ENCODE measurements around the gene APBB2.
A peak's percentile ranks its signal among the peaks of the same experiment; 100 is the strongest.
"Not testable (repeated sequence)": the region's sequence is repeated elsewhere in the genome, so short reads cannot be mapped to it uniquely, and the experiment has no call there.

APBB2 gene

DNA sequence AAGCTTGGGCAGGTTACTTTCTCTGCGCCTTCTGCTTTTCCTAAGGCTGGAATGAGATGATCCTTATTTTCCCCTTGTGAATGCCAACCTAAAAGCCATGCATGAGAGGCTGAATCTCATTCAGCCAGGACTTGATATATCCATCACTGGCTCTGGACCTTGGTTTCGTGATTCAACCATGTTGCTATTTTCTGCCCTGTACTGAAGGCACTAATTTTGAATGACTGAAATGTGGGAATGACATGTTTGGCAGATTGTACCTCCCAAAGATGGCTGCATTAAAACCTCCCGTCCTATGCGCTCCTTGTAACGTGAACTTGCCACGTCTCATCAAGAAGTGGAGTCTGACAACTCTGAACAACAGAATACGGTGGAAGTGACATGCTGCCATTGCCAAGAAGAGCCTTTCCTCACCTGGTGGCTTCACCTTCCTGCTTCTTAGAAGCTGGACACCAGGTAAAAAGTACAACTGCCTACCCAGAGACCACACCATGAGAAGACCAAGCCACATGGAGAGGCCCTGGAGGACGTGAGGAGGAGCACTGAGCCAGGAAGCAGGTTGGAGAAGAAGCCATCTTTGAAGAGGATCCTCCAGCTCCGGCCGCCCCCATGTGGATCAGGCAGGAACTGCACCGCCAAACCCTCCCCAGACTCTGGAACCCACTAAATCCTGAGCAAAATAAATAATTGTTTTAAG lies 290.1 kb downstream of the APBB2 start:
- DNase-seq: no peak

DNA sequence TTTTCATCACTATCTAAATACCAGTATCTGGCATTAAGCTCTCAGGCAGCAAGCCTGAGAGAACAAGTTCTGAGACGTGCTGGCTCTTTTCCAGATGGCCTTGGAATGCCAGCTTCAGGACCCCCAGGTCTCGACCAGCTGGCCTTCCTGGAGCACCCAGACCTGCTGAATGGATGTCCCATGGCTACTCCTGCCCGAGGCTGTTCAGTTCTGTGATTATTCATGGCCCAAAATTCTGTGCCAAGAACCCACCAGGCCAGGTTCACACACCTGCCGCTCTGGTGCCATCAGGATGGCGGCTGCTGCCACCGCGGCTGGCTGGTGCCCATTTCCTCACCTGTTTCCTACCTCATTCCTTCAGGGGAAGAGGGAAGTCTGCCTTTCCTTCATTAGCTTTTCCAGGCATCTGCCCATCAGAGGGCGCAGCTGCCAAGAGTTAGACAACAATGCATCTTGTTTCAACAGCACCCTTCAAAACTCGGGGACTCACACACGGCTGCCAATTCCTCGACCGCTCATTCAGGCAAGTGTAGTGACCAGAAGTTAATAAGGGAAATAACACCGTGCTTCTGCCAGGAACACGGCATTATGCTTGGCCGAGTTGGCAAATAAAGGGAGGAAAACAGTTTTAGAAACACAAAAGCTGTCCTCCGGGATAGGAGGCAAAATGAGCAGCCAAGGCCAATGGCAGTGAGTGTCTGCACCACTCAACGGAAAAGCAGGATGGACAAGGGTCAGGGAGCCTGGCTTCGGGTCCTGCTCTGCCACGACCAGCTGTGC lies 290.8 kb downstream of the APBB2 start:
- no peak for DNase-seq

- DNase-seq: not testable (repeated sequence)
Observed at GRCh38 chr4:40919976-40920375, 294.4 kb downstream of the APBB2 start.

GRCh38 chr4:40918330-40918729 lies 296.0 kb downstream of the APBB2 start:
- DNase-seq: no peak

- DNase-seq: no peak
Observed at GRCh38 chr4:40916880-40917279, 297.5 kb downstream of the APBB2 start.

DNA sequence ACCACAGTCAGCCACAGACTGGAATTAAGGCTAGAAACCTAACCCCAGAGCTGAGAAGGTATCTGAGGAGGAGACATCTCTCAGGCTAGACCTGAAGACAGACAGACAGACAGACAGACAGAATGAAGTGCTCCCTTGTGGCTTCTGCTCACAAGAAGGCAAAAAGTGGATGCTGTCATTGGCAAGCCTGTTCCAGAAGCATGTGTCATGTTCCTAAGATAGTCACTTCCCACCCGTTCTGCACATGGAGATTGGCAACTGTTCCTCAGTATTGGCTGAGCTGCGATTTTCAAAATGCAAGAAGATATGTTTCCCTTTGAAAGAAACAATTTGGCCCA lies 298.2 kb downstream of the APBB2 start:
- no peak for DNase-seq

GRCh38 chr4:40915318-40916217 lies 298.8 kb downstream of the APBB2 start:
- DNase-seq: no peak

GRCh38 chr4:40912460-40913184 lies 301.7 kb downstream of the APBB2 start:
- DNase-seq: no peak

- DNase-seq: no peak
Observed at GRCh38 chr4:40910706-40911105, 303.6 kb downstream of the APBB2 start.

- DNase-seq: no peak
Observed at GRCh38 chr4:40909363-40909876, 304.9 kb downstream of the APBB2 start.

DNA sequence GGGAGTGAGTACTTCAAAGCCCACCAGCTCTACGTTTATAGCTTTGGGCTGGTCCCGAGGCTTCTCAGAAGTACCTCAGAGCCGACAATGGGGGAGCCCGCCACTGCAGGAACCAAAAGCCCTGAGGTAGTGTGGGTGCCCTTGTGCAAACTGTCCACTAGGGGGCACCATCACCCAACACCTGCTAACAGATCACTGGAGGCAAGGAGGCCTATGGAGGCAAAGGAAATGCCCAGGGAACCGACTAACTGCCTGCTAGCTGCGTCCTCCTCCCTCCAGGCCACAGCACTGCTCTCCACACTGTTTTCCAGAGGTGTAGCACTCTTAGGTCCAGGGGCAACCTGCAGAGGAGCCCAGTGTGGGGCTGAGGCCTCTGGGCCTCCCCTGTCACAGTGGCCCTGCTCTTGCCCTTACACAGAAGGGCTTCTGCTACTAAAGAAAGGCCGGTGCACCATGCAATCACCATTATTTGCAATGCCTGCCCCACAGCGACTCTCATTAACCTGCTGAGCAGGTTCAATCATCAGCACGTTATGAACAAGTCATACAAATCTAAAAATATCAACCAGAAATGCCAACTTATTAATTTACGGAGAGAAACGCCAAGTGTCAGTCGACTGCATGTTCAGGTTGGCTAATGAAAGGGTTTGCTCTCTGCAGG lies 305.5 kb downstream of the APBB2 start:
- DNase-seq: peak; percentile 40

GRCh38 chr4:40908297-40908696 lies 306.0 kb downstream of the APBB2 start:
- DNase-seq: no peak

DNA sequence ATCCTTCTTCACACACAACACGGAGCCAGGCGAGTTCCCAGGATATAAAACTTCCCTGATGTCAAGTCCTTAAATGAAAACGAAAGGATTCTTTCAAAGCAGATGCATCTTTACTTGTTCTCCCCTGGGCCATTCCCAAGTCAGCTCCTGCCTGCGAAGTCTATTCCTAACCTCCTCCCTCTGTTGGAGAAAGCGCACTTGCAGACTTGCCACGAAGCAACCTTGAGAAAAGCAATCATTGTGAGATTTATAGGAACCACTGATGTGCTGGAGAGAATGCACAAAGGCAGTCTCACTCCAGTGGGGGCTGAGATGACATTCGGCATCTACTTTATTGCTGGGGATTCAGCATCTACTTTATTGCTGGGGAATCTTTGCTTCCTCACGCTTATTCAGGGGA lies 308.9 kb downstream of the APBB2 start:
- DNase-seq: no peak

DNA sequence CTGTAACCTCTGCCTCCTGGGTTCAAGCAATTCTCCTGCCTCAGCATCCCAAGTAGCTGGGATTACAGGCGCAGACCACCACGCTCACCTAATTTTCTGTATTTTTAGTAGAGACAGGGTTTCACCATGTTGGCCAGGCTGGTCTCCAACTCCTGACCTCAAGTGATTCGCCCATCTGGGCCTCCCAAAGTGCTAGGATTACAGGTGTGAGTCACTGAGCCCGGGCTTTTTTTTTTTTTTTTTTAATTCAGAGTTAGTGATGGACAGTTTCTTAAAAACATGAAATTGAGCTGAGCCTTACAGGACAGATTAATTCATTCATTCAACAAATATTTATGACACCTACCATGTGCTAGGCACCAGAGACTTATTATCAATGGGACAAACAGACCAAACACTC lies 313.8 kb downstream of the APBB2 start:
- not testable (repeated sequence) for DNase-seq

DNA sequence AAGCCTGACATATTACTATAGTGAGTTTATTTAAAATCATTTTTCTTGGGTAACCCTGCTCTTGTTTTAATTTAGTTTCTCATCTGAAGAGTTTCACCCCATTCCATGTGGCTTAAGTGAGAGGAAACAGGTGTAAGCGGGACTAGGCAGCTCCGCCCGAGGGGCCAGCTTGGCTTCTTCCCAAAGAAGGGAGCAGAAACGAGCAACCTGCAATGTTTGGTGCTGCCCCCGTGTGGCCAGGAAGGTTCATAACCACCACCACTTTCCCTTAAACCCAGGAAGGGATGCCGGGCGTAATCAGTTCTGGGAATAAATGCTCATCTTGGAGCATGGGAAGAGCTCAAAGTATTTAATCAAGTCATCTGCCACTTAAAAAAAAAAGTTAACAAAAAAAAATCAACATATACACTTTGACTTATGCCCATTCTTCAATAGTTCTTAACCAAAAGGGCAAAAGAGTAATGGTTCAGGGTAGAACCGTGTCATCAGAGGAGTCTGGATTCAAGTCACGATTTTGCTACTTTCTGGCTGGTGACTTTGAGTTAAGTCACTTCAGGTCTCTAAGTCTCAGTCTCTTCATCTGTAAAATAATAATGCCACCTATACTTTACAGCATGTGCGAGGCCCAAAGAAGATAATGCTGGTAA lies 316.7 kb downstream of the APBB2 start:
- peak; percentile 45 for DNase-seq

- no peak for DNase-seq
Observed at GRCh38 chr4:40890764-40891163, 323.6 kb downstream of the APBB2 start.

DNA sequence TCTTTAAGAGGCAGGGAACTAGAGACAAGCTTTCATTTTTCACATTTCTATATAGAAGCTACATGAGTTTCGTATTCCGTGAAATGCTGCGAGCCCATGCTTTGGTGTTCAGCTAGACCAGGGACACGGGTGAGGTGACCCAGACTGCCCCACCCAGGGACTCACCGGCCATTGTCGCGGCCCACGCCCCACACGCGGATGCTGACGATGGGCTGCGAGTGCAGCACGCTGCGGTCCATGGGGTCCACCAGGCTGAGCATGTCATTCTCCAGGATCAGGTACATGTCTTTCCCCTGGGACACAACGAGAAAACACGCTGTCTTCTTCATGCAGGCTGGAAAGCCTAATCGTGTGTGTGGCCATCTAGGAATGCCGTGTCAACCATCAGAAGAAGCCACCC lies 324.1 kb downstream of the APBB2 start:
- no peak for DNase-seq

DNA sequence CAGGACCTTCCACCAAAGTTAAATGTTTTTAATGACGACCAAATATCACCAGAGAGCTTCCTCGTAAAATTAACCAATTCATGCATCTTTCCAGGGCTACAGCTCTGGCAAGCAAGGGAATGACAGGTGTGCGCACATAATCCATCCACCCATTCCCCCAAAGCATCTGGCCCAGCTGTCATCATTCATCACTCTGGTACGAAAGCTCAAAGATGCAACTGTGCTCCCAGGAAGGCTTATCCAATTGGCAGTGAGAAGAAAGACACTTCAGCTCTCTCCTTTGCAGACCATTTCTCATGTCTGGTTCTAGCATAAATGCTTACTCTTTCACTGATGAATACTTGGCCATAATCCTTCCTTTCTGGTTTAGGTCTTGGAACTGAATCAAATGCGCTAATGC lies 325.4 kb downstream of the APBB2 start:
- no peak for DNase-seq

GRCh38 chr4:40887764-40888131 lies 326.6 kb downstream of the APBB2 start:
- no peak for DNase-seq

GRCh38 chr4:40886931-40887763 lies 327.2 kb downstream of the APBB2 start:
- DNase-seq: no peak

DNA sequence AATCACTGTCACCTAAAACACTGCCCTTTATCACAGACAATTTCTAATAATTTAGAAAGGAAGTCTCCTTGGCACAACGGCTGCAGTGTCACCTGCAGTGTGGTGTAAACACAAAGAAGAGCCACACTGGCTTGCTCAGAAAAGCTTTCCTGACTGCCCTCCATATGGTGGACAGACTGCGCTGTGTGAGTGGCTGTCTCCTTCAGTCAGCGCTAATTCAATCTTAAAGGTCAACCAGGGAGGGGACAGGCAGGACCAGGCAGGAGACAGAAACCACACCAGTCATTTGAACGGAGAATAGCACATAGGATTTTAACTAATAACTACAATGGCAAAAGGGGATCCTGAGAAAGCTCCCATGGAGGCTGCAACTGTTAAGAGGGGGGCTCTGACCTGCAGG lies 332.5 kb downstream of the APBB2 start:
- no peak for DNase-seq

Data from NCI-H774 (cell line).